GM12801 (cell line): ENCODE measurements around the gene SUMF1.

ENCODE experiments used
- TF ChIP-seq, protein P1 (sequence below): IDR thresholded peaks from one replicate; pipeline ENCODE4 v1.5.1; 2011; ENCODE audit warnings: control low read depth; ENCODE audit not compliant: insufficient read length; ENCODE audit errors: extremely low read depth

Gene SUMF1

DNA sequence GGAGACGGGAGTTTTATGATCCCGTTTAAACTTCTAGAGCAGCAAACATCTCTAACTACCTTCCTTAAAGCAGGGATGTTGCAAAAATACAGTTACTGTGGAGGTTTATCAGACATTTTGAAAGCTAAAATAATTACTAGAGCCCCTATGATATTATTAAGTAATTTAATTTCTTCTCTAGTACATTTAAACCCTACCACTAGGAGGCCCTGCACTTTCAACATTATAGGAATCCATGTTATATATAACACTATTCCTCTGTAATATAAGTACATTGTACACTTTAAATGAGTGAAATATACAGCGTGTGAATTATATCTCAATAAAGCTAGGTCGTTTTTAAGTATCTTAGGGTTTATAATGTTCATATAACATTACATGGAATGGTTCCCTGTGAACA, 152.4 kb downstream of the SUMF1 start:
- TF ChIP-seq, protein P1, sequence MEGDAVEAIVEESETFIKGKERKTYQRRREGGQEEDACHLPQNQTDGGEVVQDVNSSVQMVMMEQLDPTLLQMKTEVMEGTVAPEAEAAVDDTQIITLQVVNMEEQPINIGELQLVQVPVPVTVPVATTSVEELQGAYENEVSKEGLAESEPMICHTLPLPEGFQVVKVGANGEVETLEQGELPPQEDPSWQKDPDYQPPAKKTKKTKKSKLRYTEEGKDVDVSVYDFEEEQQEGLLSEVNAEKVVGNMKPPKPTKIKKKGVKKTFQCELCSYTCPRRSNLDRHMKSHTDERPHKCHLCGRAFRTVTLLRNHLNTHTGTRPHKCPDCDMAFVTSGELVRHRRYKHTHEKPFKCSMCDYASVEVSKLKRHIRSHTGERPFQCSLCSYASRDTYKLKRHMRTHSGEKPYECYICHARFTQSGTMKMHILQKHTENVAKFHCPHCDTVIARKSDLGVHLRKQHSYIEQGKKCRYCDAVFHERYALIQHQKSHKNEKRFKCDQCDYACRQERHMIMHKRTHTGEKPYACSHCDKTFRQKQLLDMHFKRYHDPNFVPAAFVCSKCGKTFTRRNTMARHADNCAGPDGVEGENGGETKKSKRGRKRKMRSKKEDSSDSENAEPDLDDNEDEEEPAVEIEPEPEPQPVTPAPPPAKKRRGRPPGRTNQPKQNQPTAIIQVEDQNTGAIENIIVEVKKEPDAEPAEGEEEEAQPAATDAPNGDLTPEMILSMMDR, result no peak

DNA sequence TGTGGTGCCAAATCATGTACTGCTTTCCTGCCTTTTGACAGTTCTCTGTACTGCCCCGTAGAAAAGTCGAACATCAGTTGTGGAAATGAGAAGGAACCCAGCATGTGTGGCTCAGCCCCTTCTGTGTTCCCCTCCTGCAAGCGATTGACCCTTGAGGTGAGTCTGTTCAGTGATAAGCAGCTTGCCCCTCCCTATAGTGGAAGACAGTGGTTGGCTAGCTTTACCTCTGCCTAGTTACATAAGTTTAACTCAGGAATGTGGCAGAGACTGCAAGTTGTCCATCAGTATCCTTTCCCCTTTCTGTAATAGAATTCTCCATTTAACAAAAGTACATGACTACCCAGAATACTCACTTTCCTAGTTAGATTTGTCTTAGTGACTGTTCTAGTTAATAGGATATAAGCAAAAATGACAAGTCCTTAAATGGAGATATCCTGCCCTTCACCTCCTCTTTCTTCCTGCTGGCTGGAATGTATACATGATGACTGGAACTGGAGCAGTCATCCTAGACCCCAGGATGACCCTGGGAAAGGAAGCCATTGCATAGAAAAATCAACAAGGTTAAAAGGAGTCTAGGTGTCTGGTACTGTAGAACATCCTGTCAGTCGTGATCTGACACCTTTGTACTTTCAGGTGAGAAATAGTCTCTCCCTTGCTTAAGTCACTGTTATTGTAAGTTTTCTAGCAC, 153.3 kb downstream of the SUMF1 start:
- TF ChIP-seq, protein P1, result no peak

DNA sequence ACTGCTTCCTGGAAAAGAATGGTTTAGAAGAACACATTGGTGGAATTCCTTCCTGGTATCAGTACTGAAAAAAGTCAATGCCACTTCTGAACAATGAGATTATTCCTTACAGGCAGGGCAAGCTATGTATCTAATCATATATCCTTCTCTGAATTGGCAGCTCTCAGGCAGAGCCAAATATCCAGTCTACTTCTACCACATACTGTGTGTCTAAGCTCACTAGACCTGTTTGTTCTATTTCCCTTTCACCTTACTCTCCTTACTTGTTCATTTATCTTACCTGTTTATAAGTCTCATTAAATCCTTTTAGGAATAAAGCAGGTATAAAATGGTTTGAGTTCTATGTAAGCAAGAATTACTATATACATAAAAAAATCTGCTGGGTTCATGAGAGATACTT, 155.6 kb downstream of the SUMF1 start:
- TF ChIP-seq, protein P1, result no peak
